Measurements from ENCODE around the gene CCL21.

The CCL21 gene

DNA sequence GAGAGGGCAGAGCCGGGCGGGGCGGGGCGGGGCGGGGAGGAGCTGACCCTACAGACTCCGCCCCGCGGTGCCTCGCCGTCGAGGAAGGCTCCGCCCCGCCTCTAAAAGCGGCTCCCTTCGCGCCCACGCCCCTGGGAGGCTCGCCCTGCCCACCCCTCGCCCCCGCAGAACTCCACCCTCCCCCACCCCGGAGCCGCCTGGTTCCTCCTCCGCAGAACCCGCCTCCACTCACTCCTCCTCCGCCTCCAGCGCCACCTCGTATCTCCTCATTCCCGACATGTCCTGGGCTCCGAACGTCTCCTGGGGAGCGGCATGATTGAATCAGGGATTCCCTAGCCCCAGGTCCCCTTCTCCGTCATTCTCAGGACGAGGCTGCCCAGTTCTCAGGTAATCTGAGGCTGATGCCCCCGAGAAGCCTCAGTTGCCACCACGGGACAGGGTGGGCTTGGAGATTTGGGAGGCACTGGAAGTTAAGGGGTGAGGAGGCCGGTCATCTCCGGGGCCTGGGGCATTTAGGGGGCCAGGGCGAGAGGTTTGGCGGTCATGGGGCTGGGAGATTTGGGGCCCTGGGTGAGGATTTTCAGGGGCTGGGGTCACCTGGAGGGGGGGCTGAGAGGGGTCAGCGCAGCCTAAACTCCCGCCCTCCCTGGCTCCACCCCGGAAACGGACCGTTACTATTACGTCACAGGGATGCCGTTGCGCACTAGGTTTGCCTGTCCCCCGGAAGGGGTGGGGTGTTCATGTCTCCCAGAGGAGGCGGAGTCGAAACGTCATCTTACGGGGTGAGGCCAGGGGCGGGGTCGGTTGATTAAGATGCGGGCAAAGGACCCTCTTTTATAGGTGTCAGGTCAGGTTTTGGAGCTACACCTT, 44.3 kb downstream of the CCL21 start:
- peak; percentile 80 for DNase-seq

DNA sequence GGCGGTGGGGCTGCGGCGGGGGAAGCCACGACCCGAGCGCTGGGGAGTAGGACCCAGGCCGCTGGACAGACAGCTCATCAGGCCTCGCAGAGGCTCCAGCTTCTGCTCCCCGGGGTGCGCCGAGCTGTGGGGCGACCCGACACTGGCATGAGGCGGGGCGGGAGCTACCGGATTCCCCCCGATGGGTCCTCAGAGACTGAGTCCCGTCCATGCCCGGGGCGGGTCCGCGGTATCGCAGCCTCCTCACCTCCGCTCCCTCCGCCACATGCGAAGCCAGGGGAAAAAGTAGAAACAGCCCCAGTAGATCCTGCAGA, 44.9 kb downstream of the CCL21 start:
- DNase-seq: no peak

DNA sequence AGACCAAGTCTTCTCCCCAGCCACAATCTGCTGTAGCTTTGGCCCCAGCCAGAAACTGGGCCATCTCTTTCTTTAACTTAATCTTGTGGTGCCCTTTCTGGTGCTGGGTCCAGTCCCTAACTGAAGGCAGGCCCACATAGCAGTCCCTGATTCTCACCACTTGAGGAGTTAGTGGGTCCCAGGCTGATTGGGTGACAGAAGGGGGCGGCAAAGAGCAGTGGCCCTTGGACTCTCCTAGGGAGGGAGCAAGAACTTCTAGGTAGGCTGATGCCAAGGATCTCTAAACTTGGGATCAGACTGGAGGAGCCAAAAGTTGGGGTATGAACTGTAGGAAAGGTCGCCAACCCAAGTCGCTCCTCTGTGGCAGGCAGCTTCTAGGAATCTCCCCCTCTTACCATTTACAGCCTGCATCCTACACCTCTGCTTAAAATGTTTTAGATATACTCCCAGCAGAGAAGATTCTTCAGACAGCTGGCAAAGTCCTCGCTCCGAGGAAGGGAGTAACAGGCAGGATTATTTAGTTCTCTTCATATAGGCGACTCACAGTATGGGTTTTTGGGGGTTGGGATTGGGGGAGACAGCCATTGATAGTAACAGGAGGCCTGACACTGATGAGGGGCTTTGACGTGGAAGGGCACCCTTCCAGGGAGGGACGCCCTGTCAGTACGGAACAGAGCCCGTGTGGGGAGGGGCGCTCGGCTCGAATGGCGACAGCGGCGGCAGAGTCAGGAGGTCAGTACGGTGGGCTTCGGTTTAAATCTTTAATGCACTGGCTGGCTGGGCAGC, 45.5 kb downstream of the CCL21 start:
- DNase-seq: peak; percentile 51

DNA sequence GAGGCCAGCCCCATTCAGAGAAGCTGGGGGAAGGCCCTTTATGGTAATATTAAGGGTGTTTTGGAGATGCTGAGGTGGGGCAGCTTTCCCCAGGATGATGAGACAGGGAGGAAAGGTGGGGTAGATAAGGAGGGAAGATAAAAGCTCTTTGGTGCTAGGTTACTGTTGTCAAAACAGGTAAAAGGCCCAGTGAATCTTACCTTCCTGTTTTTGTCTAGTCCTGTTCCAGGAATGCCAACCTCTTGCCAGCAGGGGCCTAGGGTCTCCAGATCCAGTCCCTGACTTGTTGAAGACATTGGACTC, 46.7 kb downstream of the CCL21 start:
- DNase-seq: no peak

DNA sequence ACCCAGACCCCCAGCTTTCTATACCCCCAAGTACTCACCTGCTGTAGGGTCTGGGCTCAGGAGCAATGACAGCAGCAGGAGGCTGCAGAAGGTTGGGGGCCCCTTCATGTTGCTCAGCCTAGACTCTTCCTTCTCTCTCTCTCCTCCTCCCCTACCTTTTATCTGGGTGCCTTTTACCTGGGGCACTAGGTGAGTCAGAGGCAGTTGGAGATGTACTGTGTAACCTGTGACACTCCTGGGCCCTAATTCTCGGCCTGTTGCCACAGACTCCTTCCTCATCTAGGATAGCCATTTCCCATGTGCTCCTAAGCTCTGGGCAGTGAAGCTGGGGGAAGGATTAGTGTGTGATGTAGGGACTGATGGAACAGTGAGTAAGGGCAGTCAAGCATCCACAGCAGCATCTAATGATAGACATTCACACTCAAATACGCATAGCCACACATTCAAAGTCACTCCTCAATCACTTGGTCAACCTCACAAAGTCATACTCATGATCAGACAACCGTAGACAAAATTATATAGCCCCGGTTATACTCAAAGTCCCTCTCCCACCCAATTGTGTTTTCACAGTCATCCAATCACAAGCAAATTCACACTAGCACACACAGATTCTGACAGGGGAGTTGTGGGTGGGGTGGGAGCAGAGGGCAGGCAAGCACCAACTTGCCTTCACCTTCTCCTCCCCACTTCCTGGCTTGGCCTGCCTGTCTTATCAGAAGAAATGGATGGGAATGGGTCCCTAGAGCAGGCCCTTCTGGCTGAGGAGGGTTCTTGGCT, 47.2 kb downstream of the CCL21 start, which contains the start of gene CCL27:
TSS of gene CCL27 (minus strand) at position 132 of the 777 bp plus-strand sequence. CDS start at position 108, 24 bp downstream.
- DNase-seq: no peak

DNA sequence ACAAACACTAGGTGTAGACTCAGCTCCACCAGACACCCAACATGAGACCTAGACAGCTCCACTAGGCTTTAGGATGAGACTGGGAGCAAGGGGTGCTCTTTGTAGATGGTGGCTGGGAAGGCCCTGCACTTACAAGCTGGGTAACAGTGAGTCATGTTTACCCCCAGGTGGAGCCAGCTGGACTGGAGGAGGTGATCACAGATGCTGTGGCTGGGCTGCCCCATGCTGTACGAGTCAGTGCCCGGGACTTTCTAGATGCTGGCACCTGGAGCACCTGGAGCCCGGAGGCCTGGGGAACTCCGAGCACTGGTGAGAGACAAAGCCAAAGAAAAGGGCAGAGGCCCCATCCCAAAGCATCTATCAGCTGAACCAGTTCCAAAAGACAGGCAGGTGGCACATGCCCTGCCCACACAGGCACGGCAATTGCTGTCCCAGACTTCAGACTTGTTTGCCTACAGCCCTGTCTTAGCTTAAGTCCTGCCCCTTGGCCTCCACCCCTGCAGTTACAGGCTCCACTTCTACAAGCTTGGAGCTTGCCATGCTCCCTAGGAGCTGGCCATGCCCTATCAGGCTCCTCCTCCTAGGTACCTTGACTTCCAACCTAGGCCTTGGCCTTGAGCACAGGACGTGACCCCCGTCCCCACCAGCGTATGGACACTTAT, 50.2 kb downstream of the CCL21 start:
- no peak for DNase-seq
